ENCODE results near the gene PDE12. TPM values are rescaled to one million over a fixed set of nuclear protein-coding genes. Genes with fewer than 3 reads are reported as not detected.
A peak's percentile ranks its signal among the peaks of the same experiment; 100 is the strongest.
"Not testable (repeated sequence)": the region's sequence is repeated elsewhere in the genome, so short reads cannot be mapped to it uniquely, and the experiment has no call there.

The PDE12 gene
- polyA plus RNA-seq, 1 experiment = 11.5 TPM

- no peaks in the 10 kb centered on the region; the same call in 1 of the 2 replicates for H3K9me3 ChIP-seq (ENCODE audit: control insufficient read depth, insufficient read depth, low read length)
- TF ChIP-seq CTCF (IDR thresholded peaks at IDR 0.05; ENCODE audit: low read depth, low read length) = no peak
- no peaks in the 10 kb centered on the region for H3K27me3 ChIP-seq (ENCODE audit: control insufficient read depth, insufficient read depth, low read length)
- peak overlapping the region; percentile 98 for H3K27ac ChIP-seq (ENCODE audit: low read depth, low read length)
- no peak for DNase-seq (ENCODE audit: low read depth, low spot score)
- H3K4me3 ChIP-seq (ENCODE audit: low read depth, low read length) = peak overlapping the region; percentile 77
- POLR2A ChIA-PET = interaction anchor here (0.7 kb wide), 1 partner anchor 10 kb away, joined by 4 read pairs; no protein-coding TSS in a partner anchor
- CTCF ChIA-PET = interaction anchor here (0.6 to 1.5 kb wide), 3 partner anchors 52 to 254 kb away, joined by 3 to 7 read pairs (median 5); no protein-coding TSS in a partner anchor
These were observed 42.8 kb downstream of the PDE12 start for GRCh38 chr3:57598765-57599360.

- Histone ChIP-seq H3K27ac (ENCODE audit: low read depth, low read length) (no peak overlapping the region), H3K9me3 (ENCODE audit: control insufficient read depth, insufficient read depth, low read length) (no peaks in the 10 kb centered on the region; the same call in 1 of the 2 replicates), H3K27me3 (ENCODE audit: control insufficient read depth, insufficient read depth, low read length) (no peaks in the 10 kb centered on the region), H3K4me3 (ENCODE audit: low read depth, low read length) (no peak overlapping the region)
- DNase-seq (ENCODE audit: low read depth, low spot score) = no peak
- CTCF ChIA-PET = no interaction called here
- POLR2A ChIA-PET = no interaction called here
- no peak for TF ChIP-seq CTCF (IDR thresholded peaks at IDR 0.05; ENCODE audit: low read depth, low read length)
These were observed 44.1 kb downstream of the PDE12 start for GRCh38 chr3:57600195-57600594.

- no peak for DNase-seq (ENCODE audit: low read depth, low spot score)
- ChIA-PET POLR2A (no interaction called here), CTCF (no interaction called here)
These were observed 48.9 kb downstream of the PDE12 start for GRCh38 chr3:57604971-57605370.

GRCh38 chr3:57605683-57606082 is 49.6 kb downstream of the PDE12 start:
- Histone ChIP-seq H3K27me3 (ENCODE audit: control insufficient read depth, insufficient read depth, low read length) (no peaks in the 10 kb centered on the region), H3K27ac (ENCODE audit: low read depth, low read length) (no peak overlapping the region), H3K4me3 (ENCODE audit: low read depth, low read length) (no peak overlapping the region), H3K9me3 (ENCODE audit: control insufficient read depth, insufficient read depth, low read length) (no peaks in the 10 kb centered on the region)
- ChIA-PET CTCF (no interaction called here), POLR2A (no interaction called here)
- TF ChIP-seq CTCF (IDR thresholded peaks at IDR 0.05; ENCODE audit: low read depth, low read length) = no peak
- DNase-seq (ENCODE audit: low read depth, low spot score) = no peak

More at GRCh38 chr3:57604971-57605370, 48.9 kb downstream of the PDE12 start:
- no peak for TF ChIP-seq CTCF (IDR thresholded peaks at IDR 0.05; ENCODE audit: low read depth, low read length)
- Histone ChIP-seq H3K9me3 (ENCODE audit: control insufficient read depth, insufficient read depth, low read length) (no peaks in the 10 kb centered on the region), H3K4me3 (ENCODE audit: low read depth, low read length) (no peak overlapping the region), H3K27me3 (ENCODE audit: control insufficient read depth, insufficient read depth, low read length) (no peaks in the 10 kb centered on the region), H3K27ac (ENCODE audit: low read depth, low read length) (no peak overlapping the region)

- H3K27ac ChIP-seq (ENCODE audit: low read depth, low read length); CTCF ChIA-PET; DNase-seq (ENCODE audit: low read depth, low spot score); H3K27me3 ChIP-seq (ENCODE audit: control insufficient read depth, insufficient read depth, low read length); H3K4me3 ChIP-seq (ENCODE audit: low read depth, low read length); H3K9me3 ChIP-seq (ENCODE audit: control insufficient read depth, insufficient read depth, low read length); POLR2A ChIA-PET: not testable (repeated sequence)
These were observed 55.8 kb downstream of the PDE12 start for GRCh38 chr3:57611870-57612269.

Data from AG04450 (cell line).